CD4-positive, alpha-beta T cell treated with Interleukin-17A for 4 hours (primary cell): ENCODE results near the gene ADAMTSL4.

Source experiments
- DNase-seq: peaks from one replicate; pipeline ENCODE4 v3.0.0-alpha.2; 2020; ENCODE audit warnings: mixed read lengths

The ADAMTSL4 gene

DNA sequence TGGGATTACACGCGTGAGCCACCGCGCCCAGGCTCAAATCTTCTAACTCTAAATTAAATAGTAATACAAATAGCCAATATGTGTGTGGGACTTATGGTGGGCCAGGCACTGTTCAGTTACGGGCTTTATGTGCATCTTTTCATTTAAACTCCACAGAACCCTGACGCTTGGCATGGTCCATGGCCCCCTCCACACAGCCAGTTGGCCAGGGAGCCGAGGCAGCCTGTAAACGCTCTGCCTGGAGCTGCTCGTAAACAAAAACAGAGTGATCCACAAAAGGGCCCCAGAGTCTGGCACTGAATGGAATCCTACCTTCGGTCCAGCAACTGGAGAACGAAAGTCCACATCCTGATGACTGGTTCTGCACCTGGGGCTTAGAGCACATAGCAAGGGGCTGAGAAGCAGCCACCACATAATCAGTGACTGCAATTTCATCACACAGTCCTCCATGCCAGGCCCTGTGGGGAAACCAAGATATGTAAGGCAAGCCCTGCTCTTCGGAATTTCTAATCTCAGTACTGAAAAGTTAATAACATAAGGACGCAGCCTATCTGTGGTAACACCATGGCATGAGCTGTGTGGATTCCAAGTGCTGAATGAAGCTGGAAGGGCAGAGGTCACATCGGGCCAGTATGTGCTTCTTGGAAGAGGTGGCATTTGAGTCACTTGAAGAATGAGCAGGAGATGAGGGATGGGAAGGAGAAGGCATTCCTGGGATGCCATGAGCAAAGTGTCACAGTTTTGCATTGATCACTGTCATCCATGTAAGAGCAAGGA lies 13.5 kb upstream of the ADAMTSL4 start:
- DNase-seq = no peak

DNA sequence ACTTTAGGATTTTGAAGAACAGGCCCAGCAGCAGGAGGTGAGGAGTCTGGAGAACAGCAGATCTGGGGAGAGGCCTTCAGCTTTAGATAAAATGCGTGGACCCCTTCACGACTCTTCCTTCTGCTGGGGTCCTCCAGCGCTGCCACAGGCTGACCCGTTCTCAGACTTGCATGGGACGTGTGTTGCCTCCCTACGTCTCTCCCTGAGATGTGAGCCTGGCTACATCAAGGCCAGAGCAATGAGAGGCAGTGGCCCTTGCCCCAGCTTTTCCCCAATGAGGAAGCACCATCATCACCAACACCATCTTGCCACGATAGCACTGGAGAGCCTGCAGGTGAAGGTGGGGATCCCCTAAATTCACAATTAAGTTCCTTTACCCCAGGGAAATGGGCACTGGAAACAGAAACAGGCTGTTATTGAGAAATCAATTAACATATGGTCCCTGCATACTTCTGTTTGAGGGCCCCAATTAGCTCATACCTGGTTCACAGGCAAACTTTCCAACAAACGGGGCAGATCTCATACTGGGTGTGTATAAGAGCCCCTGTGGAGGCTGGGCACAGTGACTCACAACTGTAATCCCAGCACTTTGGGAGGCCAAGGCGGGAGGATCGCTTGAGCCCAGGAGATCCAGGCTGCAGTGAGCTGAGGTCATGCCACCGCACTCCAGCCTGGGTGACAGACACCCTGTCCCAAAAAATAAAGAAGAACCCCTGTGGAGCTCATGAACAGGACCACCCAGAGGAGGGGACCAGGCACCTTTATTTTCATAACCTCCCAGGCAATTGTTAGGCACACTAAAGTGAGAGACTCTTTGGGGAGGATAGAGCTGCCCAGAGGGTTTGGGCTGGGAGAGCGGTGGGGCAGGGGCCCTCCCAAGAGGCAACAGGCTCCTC lies 12.1 kb upstream of the ADAMTSL4 start:
- no peak for DNase-seq

DNA sequence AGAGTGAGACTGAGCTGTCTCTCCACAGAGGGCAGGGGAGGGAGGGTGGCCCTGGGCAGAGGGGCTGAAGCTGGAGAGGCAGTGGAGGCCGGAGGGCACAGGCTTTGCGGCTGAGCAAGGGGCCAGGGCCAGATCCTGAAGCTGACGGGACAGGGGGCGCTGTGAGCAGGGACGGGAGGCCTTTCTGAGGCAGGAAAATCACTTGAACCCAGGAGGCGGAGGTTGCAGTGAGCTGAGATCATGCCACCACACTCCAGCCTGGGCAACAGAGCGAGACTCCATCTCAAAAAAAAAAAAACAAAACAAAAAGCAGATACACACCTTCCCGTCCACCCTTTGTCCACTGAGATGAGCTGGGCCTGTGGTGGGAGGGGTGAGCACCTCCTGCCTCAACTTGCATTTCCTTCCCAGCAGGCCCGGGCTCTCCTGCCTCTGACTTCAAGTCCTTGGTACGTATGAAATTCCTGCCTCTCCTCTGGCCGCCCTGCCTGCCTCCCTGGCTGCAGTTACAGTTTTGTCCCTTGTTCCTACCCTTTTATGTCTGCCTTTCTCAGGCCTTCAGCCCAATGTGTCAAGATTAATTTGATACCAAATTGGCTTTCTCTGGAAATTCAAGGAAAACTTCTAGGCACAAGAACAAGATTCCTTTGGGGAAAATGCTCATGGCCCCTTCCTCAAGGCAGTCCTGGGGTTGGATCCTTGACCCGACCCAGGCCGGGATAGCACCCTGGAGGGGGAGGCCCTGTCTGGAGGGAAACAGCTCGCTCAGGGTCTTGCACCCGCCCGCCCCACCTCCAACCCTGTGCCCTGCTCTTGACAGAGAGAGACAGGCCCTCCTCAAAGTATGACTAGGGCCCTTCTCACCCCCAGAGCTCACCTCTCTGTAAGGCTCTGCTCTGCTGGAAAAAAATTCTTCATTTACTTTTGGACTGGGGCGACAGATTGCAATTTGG lies 11.2 kb upstream of the ADAMTSL4 start:
- no peak for DNase-seq

GRCh38 chr1:150543500-150544143 lies 5.6 kb upstream of the ADAMTSL4 start:
- DNase-seq = no peak

DNA sequence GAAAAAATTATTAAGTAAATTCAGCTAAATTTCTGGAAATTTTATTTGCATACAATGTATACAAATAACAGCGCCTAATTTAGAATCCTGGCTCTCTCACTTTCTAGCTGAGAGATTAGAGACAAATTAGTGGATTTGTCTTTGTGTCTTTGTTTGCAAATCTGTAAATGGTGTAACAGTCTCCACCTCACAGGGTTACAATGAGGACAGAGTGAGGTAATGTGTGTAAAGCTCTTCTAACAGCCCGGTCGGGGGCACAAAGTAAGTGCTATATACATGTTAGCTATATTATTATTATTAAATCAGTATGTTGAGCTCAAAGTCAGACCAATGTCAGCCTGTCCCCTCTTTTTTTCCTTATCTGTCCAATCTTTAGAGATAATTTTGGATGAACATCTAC lies 5.0 kb upstream of the ADAMTSL4 start:
- DNase-seq = no peak

DNA sequence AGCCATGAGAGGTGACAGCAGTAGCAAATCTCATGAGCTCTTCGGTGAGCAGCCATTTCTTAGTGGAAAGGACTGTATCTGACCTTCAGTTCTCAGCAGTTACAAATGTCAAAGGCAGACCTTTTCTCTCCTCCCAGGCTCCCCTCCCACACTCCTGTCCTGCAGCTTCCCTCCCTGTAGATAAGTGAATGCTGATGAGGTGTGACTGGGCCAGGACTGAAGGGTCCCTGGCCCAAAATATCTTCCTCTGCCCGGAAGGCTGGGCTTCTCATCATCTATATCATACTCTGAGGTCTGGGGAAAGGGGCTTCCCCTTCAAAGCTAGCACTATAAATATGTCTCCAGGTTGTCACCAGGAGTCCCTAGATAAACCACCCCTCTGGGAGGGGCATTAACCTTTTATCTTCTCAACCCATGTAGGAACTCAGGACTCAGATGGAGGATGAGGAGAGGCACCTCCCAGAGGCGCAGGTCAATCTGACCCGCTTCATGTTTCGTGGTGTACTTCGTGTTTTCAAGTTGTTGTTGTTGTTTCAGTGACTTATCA lies 3.6 kb upstream of the ADAMTSL4 start:
- DNase-seq = no peak

- DNase-seq = no peak
These were observed 2.8 kb upstream of the ADAMTSL4 start for GRCh38 chr1:150546294-150546937.

GRCh38 chr1:150548324-150548631 lies 930 bp upstream of the ADAMTSL4 start:
- no peak for DNase-seq

- DNase-seq = no peak
These were observed 451 bp downstream of the ADAMTSL4 start for GRCh38 chr1:150549496-150550221.

GRCh38 chr1:150550222-150551050 lies 1.2 kb downstream of the ADAMTSL4 start:
- DNase-seq = no peak

DNA sequence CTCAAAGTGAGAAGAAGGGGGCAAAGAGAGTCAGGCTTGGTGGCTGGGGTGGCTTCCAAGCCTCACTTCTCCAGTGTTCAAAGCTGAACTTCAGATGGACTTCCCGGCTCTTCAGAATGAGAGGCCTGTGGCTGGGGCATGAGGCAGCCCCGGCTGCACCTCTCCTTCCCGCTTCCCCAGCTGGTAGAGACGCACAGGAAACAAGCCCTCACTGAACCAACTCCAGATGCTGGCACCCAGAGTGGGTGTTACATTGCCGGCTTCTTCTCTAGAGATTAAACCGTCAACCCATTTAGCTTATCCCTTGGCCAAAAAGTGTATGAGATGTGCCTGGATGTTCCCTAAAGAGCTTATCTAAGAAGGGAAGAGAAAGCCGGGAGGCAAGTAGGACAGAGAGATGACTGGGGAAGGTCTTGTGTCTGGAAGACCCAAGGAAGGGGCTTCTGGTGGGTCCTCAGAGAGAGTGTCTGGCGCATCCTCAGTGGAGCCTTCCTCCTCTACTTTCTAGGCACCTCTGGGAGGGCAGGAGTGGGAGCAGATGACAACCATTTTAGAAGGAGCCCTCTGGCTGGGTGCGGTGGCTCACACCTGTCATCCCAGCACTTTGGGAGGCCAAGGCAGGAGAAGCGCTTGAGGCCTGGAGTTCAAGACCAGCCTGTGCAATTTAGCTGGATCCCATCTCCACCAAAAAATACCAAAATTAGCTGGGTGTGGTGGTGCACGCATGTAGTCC lies 2.0 kb downstream of the ADAMTSL4 start:
- DNase-seq = peak; percentile 33

DNA sequence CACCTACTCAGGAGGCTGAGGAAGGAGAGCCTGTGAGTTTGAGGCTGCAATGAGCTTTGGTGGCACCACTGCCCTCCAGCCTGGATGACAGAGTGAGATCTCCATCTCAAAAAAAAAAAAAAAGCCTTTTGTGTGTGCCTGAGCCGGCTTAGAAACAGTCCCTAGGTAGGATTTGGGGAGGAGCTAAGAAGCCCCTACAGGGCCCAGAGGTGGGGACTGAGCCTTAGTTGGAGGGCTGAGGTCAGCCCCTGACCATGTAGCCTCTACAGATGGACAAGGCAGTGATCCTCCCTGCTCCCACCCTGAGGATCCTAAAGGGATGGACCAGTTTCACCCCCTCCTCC lies 2.5 kb downstream of the ADAMTSL4 start:
- no peak for DNase-seq

DNA sequence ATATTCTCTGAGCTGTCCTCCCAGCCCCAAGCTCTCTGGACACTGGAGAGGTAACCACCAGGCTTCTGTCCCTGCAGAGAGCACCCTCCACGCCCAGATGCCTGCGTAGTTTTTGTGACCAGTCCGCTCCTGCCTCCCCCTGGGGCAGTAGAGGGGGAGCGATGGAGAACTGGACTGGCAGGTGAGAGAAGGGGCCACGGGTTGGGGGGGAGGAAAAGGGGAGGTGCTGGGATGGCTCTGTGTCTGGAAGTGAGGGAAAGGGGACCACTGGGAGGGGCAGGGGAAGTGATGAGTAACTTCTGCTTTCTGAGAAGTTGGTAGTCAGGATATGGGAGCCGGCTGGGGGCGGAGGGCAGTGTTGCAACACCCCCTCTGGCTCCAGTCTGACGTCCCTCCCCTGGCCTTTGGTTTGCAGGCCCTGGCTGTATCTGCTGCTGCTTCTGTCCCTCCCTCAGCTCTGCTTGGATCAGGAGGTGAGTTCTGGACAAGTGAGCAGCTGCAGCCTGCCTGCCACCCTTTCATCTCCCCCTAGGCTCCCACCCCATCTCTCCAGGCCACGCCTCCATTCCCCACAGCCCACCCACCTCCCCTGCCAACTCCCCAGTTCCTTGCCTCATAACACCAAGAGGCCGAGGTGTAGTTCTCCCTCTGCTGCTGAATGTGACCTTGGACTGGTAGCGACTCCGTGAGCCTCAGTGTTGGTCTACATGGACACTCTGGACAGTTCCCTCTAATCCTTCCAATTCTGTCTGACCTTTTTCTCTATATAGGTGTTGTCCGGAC lies 3.1 kb downstream of the ADAMTSL4 start:
- DNase-seq = no peak

DNA sequence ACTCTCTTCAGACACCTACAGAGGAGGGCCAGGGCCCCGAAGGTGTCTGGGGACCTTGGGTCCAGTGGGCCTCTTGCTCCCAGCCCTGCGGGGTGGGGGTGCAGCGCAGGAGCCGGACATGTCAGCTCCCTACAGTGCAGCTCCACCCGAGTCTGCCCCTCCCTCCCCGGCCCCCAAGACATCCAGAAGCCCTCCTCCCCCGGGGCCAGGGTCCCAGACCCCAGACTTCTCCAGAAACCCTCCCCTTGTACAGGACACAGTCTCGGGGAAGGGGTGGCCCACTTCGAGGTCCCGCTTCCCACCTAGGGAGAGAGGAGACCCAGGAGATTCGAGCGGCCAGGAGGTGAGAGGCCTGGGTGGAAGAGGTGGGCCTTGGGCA lies 3.7 kb downstream of the ADAMTSL4 start:
- no peak for DNase-seq

DNA sequence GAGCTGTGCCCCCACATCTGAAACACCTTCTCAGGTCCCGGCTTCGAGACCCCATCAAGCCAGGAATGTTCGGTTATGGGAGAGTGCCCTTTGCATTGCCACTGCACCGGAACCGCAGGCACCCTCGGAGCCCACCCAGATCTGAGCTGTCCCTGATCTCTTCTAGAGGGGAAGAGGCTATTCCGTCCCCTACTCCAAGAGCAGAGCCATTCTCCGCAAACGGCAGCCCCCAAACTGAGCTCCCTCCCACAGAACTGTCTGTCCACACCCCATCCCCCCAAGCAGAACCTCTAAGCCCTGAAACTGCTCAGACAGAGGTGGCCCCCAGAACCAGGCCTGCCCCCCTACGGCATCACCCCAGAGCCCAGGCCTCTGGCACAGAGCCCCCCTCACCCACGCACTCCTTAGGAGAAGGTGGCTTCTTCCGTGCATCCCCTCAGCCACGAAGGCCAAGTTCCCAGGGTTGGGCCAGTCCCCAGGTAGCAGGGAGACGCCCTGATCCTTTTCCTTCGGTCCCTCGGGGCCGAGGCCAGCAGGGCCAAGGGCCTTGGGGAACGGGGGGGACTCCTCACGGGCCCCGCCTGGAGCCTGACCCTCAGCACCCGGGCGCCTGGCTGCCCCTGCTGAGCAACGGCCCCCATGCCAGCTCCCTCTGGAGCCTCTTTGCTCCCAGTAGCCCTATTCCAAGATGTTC lies 4.3 kb downstream of the ADAMTSL4 start:
- no peak for DNase-seq

GRCh38 chr1:150554086-150554452 lies 4.9 kb downstream of the ADAMTSL4 start:
- DNase-seq = no peak

GRCh38 chr1:150555198-150555970 lies 6.2 kb downstream of the ADAMTSL4 start:
- DNase-seq = no peak
